IPS DF 19.7 (cell line): ENCODE results near the gene FKBP10.

Experiments used
- DNase-seq: peaks from one replicate; pipeline ENCODE4 v3.0.0-alpha.2; 2013; ENCODE audit warnings: low read depth, low spot score

FKBP10 gene

DNA sequence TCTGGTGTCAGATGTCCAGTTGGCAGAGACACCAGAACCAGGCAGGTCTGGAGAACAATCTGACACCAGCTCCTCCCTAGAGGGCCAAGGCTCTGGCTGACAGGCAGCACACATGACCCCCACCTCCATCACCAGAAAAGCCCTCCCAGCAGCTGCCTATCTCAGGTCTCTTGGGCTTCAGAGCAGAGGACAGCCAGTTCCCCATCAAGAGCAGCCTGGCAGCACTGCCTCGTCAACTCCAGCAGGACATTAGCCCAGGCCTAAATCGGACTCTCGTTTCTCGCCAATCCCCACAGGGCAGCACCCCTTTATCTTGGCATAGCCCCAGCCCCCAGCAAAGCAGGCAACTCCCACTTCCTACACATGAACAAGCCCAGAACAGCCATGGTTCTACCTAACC, 30.7 kb upstream of the FKBP10 start:
- no peak for DNase-seq

DNA sequence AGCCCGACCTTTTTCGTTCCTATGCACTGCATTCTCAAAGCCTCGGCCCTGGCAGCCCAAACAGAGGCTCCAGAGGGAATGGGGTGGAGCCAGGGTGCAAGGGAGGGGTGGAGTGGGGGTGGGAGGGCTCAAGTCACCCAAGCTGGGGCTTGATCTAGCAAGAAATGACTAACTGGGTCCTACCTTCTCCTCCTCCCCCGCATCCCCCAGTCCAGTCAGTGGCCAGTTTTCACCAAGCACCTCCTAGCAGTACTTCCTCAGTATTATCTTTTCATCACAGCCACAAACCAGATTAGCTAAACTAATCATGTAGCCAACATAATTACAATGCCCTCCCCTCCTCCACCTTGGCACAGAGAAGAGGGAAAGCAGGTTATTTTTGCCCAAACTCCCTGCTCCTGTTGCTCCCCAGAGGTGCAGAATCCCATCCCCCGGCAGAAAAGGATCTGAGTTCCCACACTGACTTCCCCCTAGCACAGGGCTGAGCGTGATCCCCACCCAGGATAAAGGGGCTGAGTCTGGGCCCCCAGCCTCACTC, 28.5 kb upstream of the FKBP10 start:
- no peak for DNase-seq

DNA sequence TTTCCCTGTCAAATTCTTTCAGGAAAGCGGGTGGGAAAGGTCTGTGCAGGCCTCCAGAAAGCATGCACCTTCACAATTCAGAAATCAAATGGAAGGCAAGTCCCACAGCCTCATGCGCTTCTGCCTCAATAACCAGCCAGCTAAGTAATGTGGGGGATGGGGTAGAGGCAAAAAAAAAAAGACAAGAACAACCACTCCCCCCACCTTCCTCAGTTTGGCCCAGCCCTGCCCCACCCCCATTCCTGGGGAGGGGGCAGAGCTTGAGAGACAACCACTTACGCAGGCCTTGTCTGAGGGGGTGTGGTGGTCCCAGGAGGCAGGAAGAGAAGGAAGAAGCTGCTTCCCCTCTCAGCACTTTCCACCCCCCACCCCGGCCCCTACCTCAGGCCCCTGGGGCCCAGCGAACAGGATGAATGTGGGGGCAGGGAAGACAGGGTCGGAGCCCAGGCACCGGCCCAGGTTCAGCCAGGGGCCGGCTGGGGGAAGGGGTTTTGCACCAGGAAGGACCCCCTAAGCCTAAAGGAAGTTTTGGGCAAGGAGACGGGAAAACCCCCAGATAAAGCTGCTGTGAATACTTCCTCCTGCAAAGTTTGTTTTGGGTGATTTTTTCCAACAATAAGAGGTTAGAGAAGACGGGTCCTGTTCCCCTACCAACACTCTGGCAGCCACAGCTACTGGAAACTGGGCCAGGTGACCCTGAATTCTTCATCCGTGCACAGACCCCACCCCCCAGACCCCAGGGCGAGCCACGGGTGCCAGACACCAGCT, 27.5 kb upstream of the FKBP10 start:
- peak; percentile 94 for DNase-seq

DNA sequence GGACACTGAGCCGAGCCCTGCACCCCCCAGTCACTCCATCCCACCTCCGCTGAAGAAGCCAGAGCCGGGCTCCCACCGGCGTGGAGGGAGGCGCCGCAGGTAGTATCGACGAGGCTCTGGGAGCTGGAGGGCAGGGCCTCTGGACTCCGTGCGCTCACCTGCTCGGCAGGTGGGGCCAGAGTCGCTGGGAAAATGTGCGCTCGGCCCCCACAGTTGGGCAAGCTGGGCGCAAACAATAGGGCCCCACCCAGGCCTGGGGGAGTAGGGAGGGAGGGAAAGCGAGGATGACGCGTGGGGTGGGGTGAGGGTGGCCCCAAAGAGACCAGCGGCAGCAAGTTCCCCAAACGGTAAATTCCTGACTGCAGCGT, 27.0 kb upstream of the FKBP10 start:
- DNase-seq = no peak

DNA sequence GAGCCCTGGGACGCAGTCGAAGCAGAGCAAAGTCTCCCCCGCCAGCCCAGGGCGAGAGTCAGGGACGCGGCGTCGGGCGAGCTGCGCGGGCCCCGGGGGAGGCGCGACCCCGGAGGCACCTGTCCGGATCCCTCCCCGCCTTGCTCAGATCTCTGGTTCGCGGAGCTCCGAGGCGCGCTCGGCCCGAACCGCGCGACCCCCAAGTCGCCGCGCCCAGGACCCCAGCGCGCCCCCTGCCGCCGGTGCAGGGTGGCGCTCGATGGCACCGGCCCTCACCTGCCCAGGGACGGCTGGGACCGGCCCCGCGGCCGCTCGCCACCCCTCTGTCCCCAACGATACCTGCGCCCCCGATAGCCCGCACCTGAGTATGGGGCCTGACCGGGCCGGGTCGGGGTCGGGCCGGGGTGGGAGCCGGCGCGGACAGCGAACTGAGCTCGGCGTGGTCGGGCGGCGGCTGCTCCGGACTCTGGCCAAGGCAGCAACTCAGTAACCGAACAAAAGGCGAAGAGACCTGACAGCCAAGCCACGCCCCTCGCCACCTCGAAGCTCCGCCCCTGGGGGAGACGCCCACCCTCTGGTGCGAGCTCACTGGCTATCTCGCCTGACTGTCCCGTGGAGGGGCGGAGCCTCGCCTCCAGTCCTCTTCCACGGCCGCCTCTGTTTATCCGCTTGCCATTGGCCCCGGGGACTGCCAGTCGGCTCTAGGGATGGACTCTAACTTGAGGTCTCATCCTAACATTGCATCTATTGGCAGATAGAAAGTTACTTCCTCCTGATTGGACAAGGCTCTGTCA, 26.4 kb upstream of the FKBP10 start, which contains the start of gene JUP:
Gene JUP (minus strand): TSS at position 485 of the 794 bp plus-strand sequence. CDS start 14,857 bp downstream, outside the sequence.
- peak; percentile 99 for DNase-seq

DNA sequence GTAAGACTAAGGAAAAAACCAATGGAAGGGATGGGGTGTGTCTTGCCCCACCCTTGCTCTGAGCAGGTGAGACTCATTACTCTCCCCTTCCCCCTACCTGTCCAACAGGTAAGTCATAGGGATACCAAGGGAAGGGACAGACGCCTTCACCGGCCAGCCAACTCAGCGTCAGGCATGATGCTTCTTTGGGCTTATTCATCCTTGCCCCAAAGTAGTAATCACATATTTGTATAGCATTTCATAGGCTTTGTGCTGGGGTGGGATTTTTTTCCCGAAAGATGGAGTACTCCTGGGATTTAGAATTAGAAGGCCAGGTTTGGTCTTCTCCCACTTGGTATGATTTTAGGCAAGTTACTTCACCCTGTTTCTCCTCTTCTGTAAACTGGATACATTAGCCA, 25.8 kb upstream of the FKBP10 start:
- DNase-seq = no peak

DNA sequence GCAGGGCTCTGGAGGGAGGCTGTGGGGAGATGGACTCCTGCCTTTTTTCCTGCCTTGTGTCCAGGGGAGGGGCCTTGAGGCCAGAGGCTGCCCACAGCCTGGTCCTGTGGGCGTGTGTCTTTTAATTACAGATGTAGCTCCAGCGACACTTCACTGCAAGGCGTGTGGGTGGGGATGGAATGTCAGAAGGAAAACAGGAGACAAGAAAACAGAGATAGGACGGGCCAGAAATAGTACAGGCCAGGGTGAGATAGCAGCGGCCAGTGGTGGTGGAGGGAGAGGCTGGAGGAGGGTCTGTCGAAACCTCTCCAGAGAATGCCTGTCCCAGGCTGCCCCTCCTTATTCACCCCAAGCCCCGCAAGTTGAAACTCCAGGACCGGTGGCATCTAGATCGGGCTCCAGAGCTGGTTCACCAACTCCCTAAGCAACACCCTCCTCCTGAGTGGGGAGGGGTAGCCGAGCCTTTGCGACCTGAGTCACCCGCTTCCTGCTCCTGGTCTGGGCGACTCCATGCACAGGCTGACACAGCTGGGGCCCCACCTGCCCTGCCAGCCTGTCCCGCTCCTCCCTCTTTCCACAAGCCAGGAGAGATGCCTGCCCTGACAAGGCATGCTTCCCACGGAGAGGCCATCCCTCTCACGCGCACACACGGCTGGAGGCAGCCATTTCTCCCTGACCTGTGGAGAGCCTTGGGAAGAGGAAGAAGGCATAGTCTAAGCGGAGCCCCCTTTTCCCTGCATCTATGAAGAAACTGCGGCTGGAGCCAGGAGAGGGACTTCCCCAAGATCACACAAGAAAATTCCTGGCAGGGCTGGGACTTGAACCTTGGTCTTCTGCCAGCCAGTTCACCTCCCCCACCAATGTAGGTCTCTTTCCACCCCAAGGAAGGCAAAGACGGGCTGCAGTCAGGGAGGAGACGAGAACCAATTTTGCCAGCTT, 19.7 kb upstream of the FKBP10 start:
- DNase-seq = no peak

DNA sequence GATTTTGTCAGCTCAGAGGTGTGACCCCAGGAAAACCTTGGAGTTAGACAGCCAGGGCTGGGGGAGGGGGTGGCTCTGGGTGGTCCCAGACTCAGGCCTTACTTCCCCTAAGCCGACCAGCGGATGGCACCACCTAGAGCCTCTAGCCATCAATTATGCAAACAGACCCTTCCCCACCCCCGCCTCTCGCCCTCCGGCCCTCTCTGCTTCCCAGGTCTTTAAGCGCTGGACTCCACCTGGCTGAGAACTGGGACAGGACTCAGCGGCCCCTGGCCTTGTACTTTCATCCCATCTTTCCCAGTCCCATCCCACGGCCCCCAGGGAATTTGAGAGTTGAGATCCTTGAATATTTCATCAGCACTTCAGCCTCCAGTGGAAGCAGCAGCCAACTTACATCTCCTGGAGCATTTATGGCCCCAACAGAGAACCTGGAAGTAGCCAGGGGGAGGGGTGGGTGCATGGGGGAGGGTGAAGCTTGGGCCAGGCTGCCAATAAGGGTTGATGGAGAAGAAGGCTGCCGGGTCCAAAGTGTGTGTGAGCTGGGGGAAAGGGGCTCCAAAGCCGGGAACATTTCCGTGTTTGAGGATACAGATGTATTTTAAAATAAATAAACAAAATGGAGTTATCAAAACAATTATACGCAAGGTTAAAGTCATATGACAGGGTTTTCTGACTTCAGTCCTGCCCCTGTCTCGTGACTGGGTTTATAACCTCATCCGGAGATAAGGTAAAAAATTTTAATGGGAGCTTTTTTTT, 18.8 kb upstream of the FKBP10 start:
- DNase-seq = no peak

DNA sequence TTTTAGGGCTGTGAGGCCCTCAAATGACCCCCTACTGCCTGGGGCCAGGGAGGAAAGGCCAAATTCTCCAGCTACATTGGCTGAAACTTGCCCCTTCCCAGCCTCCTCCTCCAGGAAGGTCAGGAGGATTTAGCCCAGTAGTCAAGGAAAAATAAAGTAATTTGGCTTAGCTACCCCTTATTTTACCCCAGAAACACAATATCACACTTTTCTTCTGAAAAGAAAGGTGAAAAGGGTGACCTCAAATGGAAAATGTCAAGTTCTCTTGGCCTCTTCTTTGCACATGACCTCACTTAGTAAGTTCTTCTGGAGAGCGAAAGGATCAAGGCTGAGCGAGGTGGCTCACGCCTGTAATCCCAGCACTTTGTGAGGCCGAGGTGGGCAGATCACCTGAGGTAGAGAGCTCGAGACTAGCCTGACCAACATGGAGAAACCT, 18.2 kb upstream of the FKBP10 start:
- no peak for DNase-seq

DNA sequence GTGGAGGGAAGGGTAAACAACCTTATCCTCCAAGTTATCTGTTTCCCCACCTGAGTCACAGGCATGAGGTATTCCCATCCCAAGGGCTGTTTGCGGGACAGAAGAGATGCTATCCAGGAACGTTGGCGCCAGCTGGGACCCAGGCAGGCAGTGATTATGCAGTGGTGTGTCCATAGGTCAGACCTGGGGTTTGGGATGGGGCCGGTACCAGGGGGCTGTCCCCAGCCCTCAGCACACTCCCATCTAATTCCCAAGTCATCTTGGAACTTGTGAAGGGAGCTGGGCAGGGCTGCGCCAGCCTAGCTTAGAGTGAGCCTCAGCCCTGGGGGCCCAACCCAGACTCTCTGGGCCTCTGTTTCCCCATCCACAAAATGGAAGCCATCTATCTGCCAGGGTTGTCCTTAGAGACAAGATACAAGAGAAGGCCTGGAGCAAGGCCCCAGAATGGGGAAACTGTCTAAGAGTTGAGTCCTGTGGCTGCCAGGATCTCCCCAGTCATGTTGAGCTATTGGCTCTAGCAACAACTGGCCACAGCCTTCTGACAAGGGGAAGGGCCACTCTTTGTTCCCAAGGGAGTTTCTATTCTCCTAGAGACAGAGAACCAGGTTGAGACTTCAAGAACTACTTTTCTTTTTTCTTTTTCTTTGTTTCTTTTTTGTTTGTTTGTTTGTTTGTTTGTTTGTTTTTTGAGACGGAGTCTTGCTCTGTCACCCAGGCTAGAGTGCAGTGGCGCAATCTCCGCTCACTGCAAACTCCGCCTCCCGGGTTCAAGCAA, 16.5 kb upstream of the FKBP10 start:
- no peak for DNase-seq

DNA sequence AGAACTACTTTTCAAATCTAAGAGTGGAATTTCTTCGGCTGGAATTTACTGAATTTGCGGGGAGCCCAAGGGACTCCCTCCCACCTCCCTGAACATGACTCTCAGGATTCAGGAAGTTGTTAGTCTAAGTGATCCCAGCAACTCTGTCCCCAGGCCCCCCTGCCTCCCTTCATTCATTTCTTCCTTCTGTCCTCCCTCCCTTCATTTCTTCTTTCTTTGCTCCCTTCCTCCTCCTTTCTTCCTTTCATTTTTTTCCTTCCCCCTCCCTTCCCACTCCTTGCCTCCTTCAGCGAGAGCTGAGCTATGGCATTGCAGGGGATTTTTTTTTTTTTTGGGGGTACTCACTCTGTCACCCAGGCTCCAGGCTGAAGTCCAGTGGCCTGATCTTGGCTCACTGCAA, 15.4 kb upstream of the FKBP10 start:
- no peak for DNase-seq

DNA sequence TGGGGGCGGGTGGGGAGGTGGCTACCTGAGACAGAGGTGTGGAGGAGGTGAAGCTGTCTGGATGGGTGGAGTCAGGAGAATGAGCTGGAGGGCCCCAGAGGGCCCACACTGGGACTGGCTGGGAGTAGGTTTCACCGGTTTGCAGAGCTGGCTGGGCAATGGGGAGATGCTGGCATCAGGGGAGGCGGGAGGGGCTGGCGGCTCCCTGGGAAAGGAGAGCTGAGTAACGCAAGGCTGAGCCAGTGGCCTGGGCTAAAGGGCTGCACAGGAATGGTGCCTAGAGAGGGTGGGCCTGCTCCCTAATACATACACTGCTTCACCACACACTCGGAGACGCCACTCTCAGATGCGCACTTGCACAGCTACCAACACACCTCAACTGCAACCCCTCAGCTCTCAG, 13.4 kb upstream of the FKBP10 start:
- DNase-seq = no peak

DNA sequence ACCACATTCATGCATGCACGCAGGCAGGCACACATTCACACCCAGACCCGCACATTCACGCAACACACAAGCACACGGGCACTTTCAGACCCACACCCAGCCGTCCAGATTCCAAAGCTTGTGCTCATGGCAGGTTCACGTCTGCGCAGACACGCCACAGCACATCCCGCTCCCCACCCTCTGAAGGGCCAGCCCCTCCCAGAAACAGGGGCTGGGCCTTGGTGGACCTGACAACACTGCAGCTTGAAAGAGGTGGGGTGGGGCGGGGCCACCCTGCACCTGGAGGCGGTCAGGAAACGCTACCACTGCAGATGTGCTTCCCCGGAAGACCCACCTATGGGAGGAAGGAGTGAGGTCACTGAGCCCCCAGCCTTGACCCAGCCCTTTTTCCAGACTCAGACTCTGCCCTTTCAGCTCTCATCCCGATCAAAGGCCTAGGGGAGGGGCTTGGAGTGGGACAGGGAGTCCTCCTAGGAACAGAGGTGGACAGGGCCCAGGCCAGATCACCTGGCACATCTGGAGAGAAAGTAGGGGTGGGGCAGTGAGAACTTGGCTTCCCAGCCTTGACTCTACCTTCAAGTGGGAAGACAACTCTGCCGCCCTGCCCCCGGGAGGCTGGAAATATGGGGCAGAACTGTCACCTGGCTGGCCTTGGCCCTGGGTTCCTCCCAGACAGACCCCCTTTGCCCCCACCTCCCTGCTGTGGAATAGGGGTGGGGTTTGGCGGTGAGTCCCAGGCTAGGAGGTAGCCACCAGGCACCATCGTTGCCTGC, 12.0 kb upstream of the FKBP10 start:
- no peak for DNase-seq

DNA sequence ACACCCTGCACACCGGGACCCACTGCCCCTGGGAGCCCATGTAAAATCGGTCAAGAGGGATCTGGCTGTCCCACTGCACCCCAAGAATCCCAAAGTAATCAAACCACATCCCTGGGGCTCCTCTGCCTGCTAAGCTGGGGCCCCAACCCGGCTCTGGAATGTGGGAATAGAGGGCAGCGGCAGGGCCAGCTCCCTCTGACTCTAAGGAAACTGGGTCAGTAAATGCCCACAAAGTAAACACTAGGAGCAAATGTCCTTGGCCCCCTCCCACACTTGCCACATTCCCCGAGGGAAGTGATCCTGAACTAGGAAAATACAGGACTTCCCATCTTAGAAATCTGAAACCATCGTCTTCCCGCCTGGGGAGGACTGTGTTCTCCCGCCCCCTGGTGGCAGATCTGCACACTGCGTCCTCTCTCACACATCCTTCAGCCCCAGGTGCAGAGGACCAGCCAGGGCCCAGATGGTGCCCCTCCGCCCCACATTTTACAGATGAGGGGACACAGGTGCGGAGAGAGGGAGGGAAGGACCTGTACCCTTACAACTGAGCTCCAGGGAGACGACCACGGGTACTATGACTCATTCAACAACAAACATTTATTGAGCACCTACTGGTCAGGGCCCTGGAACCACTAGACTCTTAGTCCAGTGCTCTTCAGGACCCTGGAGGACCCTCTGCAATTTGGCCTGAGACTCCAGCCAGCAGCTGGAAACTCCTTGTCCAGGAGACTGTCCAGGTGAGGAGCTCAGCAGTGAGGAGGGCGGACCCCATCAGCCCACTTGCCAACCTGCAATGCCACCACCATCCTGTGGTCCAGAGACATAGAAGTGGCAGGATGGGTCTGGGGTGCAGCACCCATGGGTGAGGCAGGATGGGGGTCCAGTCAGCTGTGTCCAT, 11.2 kb upstream of the FKBP10 start:
- no peak for DNase-seq

DNA sequence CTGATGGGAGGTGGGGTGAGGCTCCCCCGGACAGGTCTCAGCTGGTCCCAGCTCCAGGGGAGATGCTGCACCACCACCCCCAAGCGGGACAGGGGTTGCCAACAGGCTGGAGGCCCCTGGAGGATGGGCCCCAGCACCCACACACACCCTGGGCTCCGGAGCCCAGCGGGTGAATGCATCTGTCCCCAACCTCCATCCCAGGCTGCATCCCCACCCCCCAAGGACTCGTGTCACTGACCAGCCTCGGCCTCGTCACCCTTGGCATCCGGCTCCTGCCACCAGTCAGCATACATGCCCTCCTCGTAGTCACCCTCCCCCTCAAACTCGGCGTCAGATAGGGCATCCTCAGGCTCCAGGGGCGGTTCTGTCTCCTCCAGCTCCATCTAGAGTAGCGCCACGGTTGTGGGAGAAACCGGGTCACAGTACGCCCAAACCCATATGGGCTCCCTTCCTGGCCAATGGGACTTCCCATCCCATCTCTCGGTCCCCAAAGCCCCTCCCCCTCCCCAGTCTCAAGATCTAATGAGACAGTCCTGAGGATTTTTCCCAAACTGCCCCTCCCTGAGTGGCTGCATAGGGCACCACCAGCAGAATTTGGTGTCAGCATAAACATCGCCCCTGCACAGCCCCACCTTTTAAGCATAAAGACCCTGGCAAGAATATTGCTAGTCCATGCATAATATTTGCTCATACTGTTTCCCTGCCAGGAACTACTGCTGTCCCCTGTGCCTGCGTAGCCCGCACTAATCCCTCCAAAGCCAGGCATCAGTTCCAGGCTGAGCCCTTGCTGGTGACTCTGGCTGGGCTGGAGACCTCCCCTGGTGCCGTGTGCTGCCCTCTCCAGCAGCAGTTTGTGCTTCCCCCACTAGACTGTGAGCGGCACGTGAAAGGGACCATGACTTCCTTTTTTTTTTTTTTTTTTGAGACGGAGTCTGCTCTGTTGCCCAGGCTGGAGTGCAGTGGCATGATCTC, 9.5 kb upstream of the FKBP10 start:
- no peak for DNase-seq

DNA sequence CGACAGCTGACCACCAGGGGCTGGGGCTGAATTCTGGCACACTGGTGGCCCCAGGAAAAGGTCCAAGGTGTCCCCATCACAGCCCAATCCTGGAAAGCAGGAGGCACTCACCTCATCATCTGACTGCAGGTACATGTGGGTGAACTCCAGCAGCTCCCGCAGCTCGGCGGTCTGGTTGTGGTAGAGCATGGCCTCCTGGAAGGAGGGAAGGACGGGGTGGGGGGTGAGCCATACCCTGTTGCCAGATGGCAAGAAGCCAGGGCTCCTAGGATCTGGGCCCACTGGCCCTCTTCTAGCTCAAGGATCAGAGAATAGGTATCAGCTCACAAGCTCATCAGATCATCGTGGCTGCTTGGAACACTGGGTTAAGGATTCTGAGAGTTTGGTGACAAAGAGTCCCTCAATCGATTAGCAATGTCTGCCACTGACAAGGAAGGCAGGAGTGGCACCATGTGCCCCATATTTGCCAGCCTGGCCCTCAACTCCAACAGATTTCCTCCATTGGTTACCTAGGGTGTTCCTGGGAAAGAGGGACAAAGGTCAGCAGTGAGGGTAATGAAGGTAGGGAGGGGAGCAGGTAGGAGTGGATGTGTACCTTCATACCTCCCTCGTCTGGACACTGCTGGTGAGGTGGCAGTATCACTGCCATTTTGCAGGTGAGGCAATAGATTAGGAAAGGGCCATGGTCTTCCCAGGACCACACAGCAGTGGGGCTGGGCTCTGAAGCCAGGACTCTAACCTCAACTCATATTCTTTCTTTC, 5.9 kb upstream of the FKBP10 start:
- DNase-seq = no peak
